ENCODE measurements around the gene WDR70. TPM values are rescaled to one million over a fixed set of nuclear protein-coding genes. Genes with fewer than 3 reads are reported as not detected.
"Not testable (repeated sequence)": the region's sequence is repeated elsewhere in the genome, so short reads cannot be mapped to it uniquely, and the experiment has no call there.

Gene WDR70
- total and polyA plus RNA-seq, 5 donors = 9.4 to 21.1 (median 16.7) TPM

- H3K27ac ChIP-seq (ENCODE audit: low read length) = no peak overlapping the region
- intact Hi-C loops (cut with DNase I) = no loop called here
- DNase-seq = no peak
- H3K9me3 ChIP-seq (ENCODE audit: control insufficient read depth, low read length) = no peaks in the 10 kb centered on the region
- H3K4me1 ChIP-seq (ENCODE audit: control insufficient read depth, insufficient read depth, low read length) = no peaks in the 10 kb centered on the region
- H3K4me3 ChIP-seq (ENCODE audit: low read length) = no peak overlapping the region
- no peaks in the 10 kb centered on the region for H3K27me3 ChIP-seq (ENCODE audit: control insufficient read depth, insufficient read depth)
- 85% methylated on average over 4 of the region's 4 CpGs for WGBS
- ATAC-seq = no peak
These were observed 21.4 kb downstream of the WDR70 start for GRCh38 chr5:37400501-37400900.

- Histone ChIP-seq H3K4me1 (ENCODE audit: control insufficient read depth, insufficient read depth, low read length) (no peaks in the 10 kb centered on the region), H3K27ac (ENCODE audit: low read length) (no peak overlapping the region), H3K27me3 (ENCODE audit: control insufficient read depth, insufficient read depth) (no peaks in the 10 kb centered on the region), H3K4me3 (ENCODE audit: low read length) (no peak overlapping the region), H3K9me3 (ENCODE audit: control insufficient read depth, low read length) (peaks cover 2% of the 10 kb centered on the region)
- intact Hi-C loops (cut with DNase I) = loop anchor here in 2 of 4 donors (5.0 to 10.0 kb wide), 2 partner anchors 425 to 782 kb away; no protein-coding TSS in a partner anchor
- ATAC-seq (no peak), DNase-seq (no peak)
- WGBS = 93% methylated on average over 3 of the region's 3 CpGs
These were observed 33.4 kb downstream of the WDR70 start for GRCh38 chr5:37412515-37412914.

DNA sequence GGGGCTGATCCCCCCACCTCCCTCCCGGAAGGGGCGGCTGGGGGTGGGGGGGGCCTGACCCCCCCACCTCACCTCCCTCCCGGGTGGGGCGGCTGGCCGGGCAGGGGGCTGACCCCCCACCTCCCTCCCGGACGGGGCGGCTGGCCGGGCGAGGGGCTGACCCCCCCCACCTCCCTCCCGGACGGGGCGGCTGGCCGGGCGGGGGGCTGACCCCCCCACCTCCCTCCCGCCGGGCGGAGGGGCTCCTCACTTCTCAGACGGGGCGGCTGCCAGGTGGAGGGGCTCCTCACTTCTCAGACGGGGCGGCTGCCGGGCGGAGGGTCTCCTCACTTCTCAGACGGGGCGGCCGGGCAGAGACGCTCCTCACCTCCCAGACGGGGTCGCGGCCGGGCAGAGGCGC is 36.3 kb downstream of the WDR70 start:
- H3K9me3 ChIP-seq (ENCODE audit: control insufficient read depth, low read length); DNase-seq; H3K4me1 ChIP-seq (ENCODE audit: control insufficient read depth, insufficient read depth, low read length); H3K4me3 ChIP-seq (ENCODE audit: low read length); H3K27me3 ChIP-seq (ENCODE audit: control insufficient read depth, insufficient read depth); H3K27ac ChIP-seq (ENCODE audit: low read length); ATAC-seq: not testable (repeated sequence)
- intact Hi-C loops (cut with DNase I) = loop anchor here in 1 of 4 donors (10.0 kb wide), 1 partner anchor 779 kb away; no protein-coding TSS in a partner anchor
- 95% methylated on average over 16 of the region's 33 CpGs for WGBS

DNA sequence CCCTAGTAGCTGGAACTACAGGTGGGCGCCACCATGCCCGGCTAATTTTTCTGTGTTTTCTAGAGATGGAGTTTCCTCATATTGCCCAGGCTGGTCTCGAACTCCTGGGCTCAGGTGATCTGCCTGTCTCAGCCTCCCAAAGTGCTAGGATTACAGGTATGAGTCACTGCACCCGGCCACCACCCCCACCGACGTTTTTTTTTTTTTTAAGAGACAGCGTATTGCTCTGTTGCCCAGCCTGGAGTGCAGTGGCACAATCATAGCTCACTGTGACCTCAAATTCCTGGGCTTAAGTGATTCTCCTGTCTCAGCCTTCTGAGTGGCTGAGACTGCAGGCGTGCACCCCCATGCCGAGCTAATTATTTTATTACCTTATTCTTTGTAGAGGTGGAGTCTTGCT is 38.2 kb downstream of the WDR70 start:
- intact Hi-C loops (cut with DNase I) = loop anchor here in 1 of 4 donors (10.0 kb wide), 1 partner anchor 777 kb away; no protein-coding TSS in a partner anchor
- 93% methylated on average over 9 of the region's 9 CpGs for WGBS
- H3K27ac ChIP-seq (ENCODE audit: low read length) = no peak overlapping the region
- H3K4me3 ChIP-seq (ENCODE audit: low read length) = no peak overlapping the region
- no peaks in the 10 kb centered on the region for H3K27me3 ChIP-seq (ENCODE audit: control insufficient read depth, insufficient read depth)
- ATAC-seq (no peak), DNase-seq (no peak)
- peaks cover 4% of the 10 kb centered on the region for H3K9me3 ChIP-seq (ENCODE audit: control insufficient read depth, low read length)
- no peaks in the 10 kb centered on the region for H3K4me1 ChIP-seq (ENCODE audit: control insufficient read depth, insufficient read depth, low read length)

GRCh38 chr5:37424441-37424840 is 45.3 kb downstream of the WDR70 start:
- Histone ChIP-seq H3K27ac (ENCODE audit: low read length) (no peak overlapping the region), H3K4me3 (ENCODE audit: low read length) (no peak overlapping the region), H3K27me3 (ENCODE audit: control insufficient read depth, insufficient read depth) (no peaks in the 10 kb centered on the region), H3K4me1 (ENCODE audit: control insufficient read depth, insufficient read depth, low read length) (no peaks in the 10 kb centered on the region), H3K9me3 (ENCODE audit: control insufficient read depth, low read length) (no peaks in the 10 kb centered on the region)
- ATAC-seq (no peak), DNase-seq (no peak)
- WGBS = 92% methylated on average over 8 of the region's 8 CpGs
- intact Hi-C loops (cut with DNase I) = no loop called here

- Histone ChIP-seq H3K4me3 (ENCODE audit: low read length) (no peak overlapping the region), H3K9me3 (ENCODE audit: control insufficient read depth, low read length) (no peaks in the 10 kb centered on the region), H3K27ac (ENCODE audit: low read length) (no peak overlapping the region), H3K27me3 (ENCODE audit: control insufficient read depth, insufficient read depth) (no peaks in the 10 kb centered on the region), H3K4me1 (ENCODE audit: control insufficient read depth, insufficient read depth, low read length) (no peaks in the 10 kb centered on the region)
- DNase-seq (no peak), ATAC-seq (no peak)
- 92% methylated on average over 1 of the region's 1 CpG for WGBS
- intact Hi-C loops (cut with DNase I) = no loop called here
These were observed 48.9 kb downstream of the WDR70 start for GRCh38 chr5:37428044-37428443.

DNA sequence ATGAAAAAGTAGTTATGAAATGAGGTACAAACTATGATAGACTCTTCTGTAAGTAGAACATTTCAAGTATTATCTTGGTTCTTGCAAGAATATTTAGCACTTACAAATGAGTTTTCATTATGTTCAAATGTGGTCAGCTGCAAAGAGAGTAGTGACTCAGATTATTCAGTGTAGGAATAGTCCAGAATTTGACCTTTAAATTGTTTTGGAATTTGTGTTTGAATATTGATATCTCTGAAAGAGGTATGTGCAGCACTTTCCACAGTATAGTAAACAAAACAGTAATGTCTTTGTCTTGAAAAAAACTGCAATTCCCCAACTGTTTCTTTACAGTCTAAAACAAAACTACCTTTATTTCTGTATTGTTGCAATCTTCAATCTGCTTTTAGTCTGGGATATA is 56.1 kb downstream of the WDR70 start:
- no peak overlapping the region for H3K4me3 ChIP-seq (ENCODE audit: low read length)
- no peak for DNase-seq
- no peak for ATAC-seq
- no peaks in the 10 kb centered on the region for H3K9me3 ChIP-seq (ENCODE audit: control insufficient read depth, low read length)
- no peak overlapping the region for H3K27ac ChIP-seq (ENCODE audit: low read length)
- intact Hi-C loops (cut with DNase I) = no loop called here
- H3K4me1 ChIP-seq (ENCODE audit: control insufficient read depth, insufficient read depth, low read length) = no peaks in the 10 kb centered on the region
- no peaks in the 10 kb centered on the region for H3K27me3 ChIP-seq (ENCODE audit: control insufficient read depth, insufficient read depth)

- ATAC-seq (no peak), DNase-seq (no peak)
- intact Hi-C loops (cut with DNase I) = no loop called here
- Histone ChIP-seq H3K4me3 (ENCODE audit: low read length) (no peak overlapping the region), H3K27ac (ENCODE audit: low read length) (no peak overlapping the region), H3K4me1 (ENCODE audit: control insufficient read depth, insufficient read depth, low read length) (no peaks in the 10 kb centered on the region), H3K9me3 (ENCODE audit: control insufficient read depth, low read length) (no peaks in the 10 kb centered on the region), H3K27me3 (ENCODE audit: control insufficient read depth, insufficient read depth) (no peaks in the 10 kb centered on the region)
- 81% methylated on average over 3 of the region's 3 CpGs for WGBS
These were observed 57.2 kb downstream of the WDR70 start for GRCh38 chr5:37436146-37436934.

GRCh38 chr5:37437711-37438110 is 58.6 kb downstream of the WDR70 start:
- DNase-seq (no peak), ATAC-seq (no peak)
- Histone ChIP-seq H3K4me3 (ENCODE audit: low read length) (no peak overlapping the region), H3K27me3 (ENCODE audit: control insufficient read depth, insufficient read depth) (no peaks in the 10 kb centered on the region), H3K4me1 (ENCODE audit: control insufficient read depth, insufficient read depth, low read length) (no peaks in the 10 kb centered on the region), H3K9me3 (ENCODE audit: control insufficient read depth, low read length) (no peaks in the 10 kb centered on the region), H3K27ac (ENCODE audit: low read length) (no peak overlapping the region)
- 79% methylated on average over 2 of the region's 2 CpGs for WGBS
- intact Hi-C loops (cut with DNase I) = no loop called here

- H3K4me3 ChIP-seq (ENCODE audit: low read length); ATAC-seq; intact Hi-C loops (cut with DNase I); H3K4me1 ChIP-seq (ENCODE audit: control insufficient read depth, insufficient read depth, low read length); H3K27me3 ChIP-seq (ENCODE audit: control insufficient read depth, insufficient read depth); DNase-seq; H3K27ac ChIP-seq (ENCODE audit: low read length); H3K9me3 ChIP-seq (ENCODE audit: control insufficient read depth, low read length): not testable (repeated sequence)
- 91% methylated on average over 3 of the region's 3 CpGs for WGBS
These were observed 66.7 kb downstream of the WDR70 start for GRCh38 chr5:37445783-37446182.

- H3K27me3 ChIP-seq (ENCODE audit: control insufficient read depth, insufficient read depth) = no peaks in the 10 kb centered on the region
- no peaks in the 10 kb centered on the region for H3K4me1 ChIP-seq (ENCODE audit: control insufficient read depth, insufficient read depth, low read length)
- WGBS = 98% methylated on average over 6 of the region's 6 CpGs
- H3K4me3 ChIP-seq (ENCODE audit: low read length) = no peak overlapping the region
- no peak for ATAC-seq
- intact Hi-C loops (cut with DNase I) = no loop called here
- DNase-seq = no peak
- H3K9me3 ChIP-seq (ENCODE audit: control insufficient read depth, low read length) = no peaks in the 10 kb centered on the region
- no peak overlapping the region for H3K27ac ChIP-seq (ENCODE audit: low read length)
These were observed 69.8 kb downstream of the WDR70 start for GRCh38 chr5:37448941-37449340.

Data from right cardiac atrium (tissue), 5 donors.